Neural cell (in vitro differentiated cells): ENCODE data around the gene CMTM7. TPM values are rescaled to one million over a fixed set of nuclear protein-coding genes. Genes with fewer than 3 reads are reported as not detected.

Experiments
- H2AFZ ChIP-seq: fragments of 200-600, 300-800 bp; sonication (generic), shearing (Covaris generic); 2 replicates; pipeline ENCODE4 v1.6.0; 2014; ENCODE audit warnings: low read depth, mild to moderate bottlenecking, antibody characterized with exemption, low read length, moderate library complexity
- H3F3A ChIP-seq: fragments of 200-600 bp; shearing (Covaris generic); 2 replicates; pipeline ENCODE4 v1.6.1; 2016; ENCODE audit warnings: mild to moderate bottlenecking, moderate library complexity, mixed read lengths, antibody characterized with exemption, low read length; ENCODE audit not compliant: insufficient read depth, poor library complexity, severe bottlenecking
- H3K27ac ChIP-seq: fragments of 200-600, 300-800 bp; sonication (generic), shearing (Covaris generic); 2 replicates; pipeline ENCODE4 v1.5.1; 2014; ENCODE audit warnings: mild to moderate bottlenecking, low read length, moderate library complexity
- H3K27me3 ChIP-seq: fragments of 300-800, 200-600 bp; sonication (generic), shearing (Covaris generic); 2 replicates; pipeline ENCODE4 v1.6.0; 2014; ENCODE audit warnings: mild to moderate bottlenecking, low read depth, low read length, moderate library complexity; ENCODE audit not compliant: insufficient read depth
- H3K36me3 ChIP-seq: fragments of 300-800, 200-600 bp; sonication (generic), shearing (Covaris generic); 2 replicates; pipeline ENCODE4 v1.5.1; 2014; ENCODE audit warnings: mild to moderate bottlenecking, antibody characterized with exemption, low read length, moderate library complexity; ENCODE audit not compliant: insufficient read depth
- H3K4me2 ChIP-seq: fragments of 300-800, 200-600 bp; sonication (generic), shearing (Covaris generic); 2 replicates; pipeline ENCODE4 v1.6.0; 2014; ENCODE audit warnings: mild to moderate bottlenecking, low read length
- H3K4me3 ChIP-seq: fragments of 300-800, 200-600 bp; sonication (generic), shearing (Covaris generic); 2 replicates; pipeline ENCODE4 v1.5.1; 2014; ENCODE audit warnings: mild to moderate bottlenecking, low read length, moderate library complexity
- H3K79me2 ChIP-seq: fragments of 200-600 bp; shearing (Covaris generic); replicated peaks from 2 replicates; pipeline ENCODE4 v1.6.0; 2014; ENCODE audit warnings: mild to moderate bottlenecking, low read length, moderate library complexity; ENCODE audit not compliant: insufficient read depth
- H3K9ac ChIP-seq: fragments of 300-800, 200-600 bp; sonication (generic), shearing (Covaris generic); 2 replicates; pipeline ENCODE4 v1.6.1; 2016; ENCODE audit warnings: mild to moderate bottlenecking, low read length, mixed read lengths
- H3K9me2 ChIP-seq: fragments of 200-600 bp; shearing (Covaris generic); 2 replicates; pipeline ENCODE4 v1.6.1; 2016; ENCODE audit warnings: mild to moderate bottlenecking, low read length, mixed read lengths; ENCODE audit not compliant: insufficient read depth
- H3K9me3 ChIP-seq: fragments of 200-600, 300-800 bp; sonication (generic), shearing (Covaris generic); 2 replicates; pipeline ENCODE4 v1.6.1; 2016; ENCODE audit warnings: mild to moderate bottlenecking, mixed run types, low read length, moderate library complexity, mixed read lengths
- H4K20me1 ChIP-seq: fragments of 200-600 bp; shearing (Covaris generic); 2 replicates; pipeline ENCODE4 v1.6.1; 2016; ENCODE audit warnings: mild to moderate bottlenecking, mixed run types; ENCODE audit not compliant: insufficient read depth
- EP300 ChIP-seq: fragments of 450-650 bp; conservative IDR thresholded peaks from 2 replicates; pipeline ENCODE4 v1.6.1; 2014; ENCODE audit warnings: antibody characterized with exemption, mild to moderate bottlenecking, moderate library complexity; ENCODE audit not compliant: poor library complexity, severe bottlenecking
- EZH2 ChIP-seq: fragments of 200-600, 300-800 bp; shearing (Covaris generic), sonication (generic); IDR thresholded peaks from 2 replicates; pipeline ENCODE4 v1.6.1; 2014; ENCODE audit warnings: antibody characterized with exemption, low read length, borderline replicate concordance, mild to moderate bottlenecking; ENCODE audit not compliant: insufficient read depth, poor library complexity, severe bottlenecking
- MXI1 ChIP-seq: fragments of 450-650 bp; conservative IDR thresholded peaks from 2 replicates; pipeline ENCODE4 v1.6.1; 2014; ENCODE audit warnings: antibody characterized with exemption, mild to moderate bottlenecking; ENCODE audit not compliant: poor library complexity, severe bottlenecking
- POLR2AphosphoS5 ChIP-seq: IDR thresholded peaks from 2 replicates; pipeline ENCODE4 v1.6.1; 2012
- RAD21 ChIP-seq: fragments of 450-650 bp; conservative IDR thresholded peaks from 2 replicates; pipeline ENCODE4 v1.6.1; 2014; ENCODE audit warnings: antibody characterized with exemption, mild to moderate bottlenecking, moderate library complexity
- REST ChIP-seq: IDR thresholded peaks from 2 replicates; pipeline ENCODE4 v1.6.1; 2012; ENCODE audit warnings: borderline replicate concordance
- SMC3 ChIP-seq: fragments of 450-650 bp; conservative IDR thresholded peaks from 2 replicates; pipeline ENCODE4 v1.6.1; 2014; ENCODE audit warnings: antibody characterized with exemption, mild to moderate bottlenecking, moderate library complexity; ENCODE audit not compliant: poor library complexity
- TAF1 ChIP-seq: IDR thresholded peaks from 2 replicates; pipeline ENCODE4 v1.6.1; 2012; ENCODE audit warnings: low read depth
- polyA plus RNA-seq: library from polyadenylated mRNA; depleted of rRNA; stranded (reverse); fragments of >200 nt; gene quantifications from 2 replicates; pipeline ENCODE4 v1.2.3, GENCODE V29; 2014
- TF ChIP-seq, protein P1 (sequence below): fragments of 450-650 bp; IDR thresholded peaks from 2 replicates; pipeline ENCODE4 v1.5.1; 2014; ENCODE audit warnings: antibody characterized with exemption, mild to moderate bottlenecking, moderate library complexity; ENCODE audit not compliant: poor library complexity, severe bottlenecking

The CMTM7 gene
- polyA plus RNA-seq, 1 donor from 2014 or later = 0.57 TPM

- H3K36me3 ChIP-seq = no peaks in the 10 kb centered on the region
- H2AFZ ChIP-seq = no peak overlapping the region
- no peaks in the 10 kb centered on the region for H4K20me1 ChIP-seq
- H3K4me2 ChIP-seq = no peak overlapping the region
- H3K79me2 ChIP-seq = no peaks in the 10 kb centered on the region
- H3K27ac ChIP-seq = no peak overlapping the region
- H3K4me3 ChIP-seq = no peak overlapping the region
- no peaks in the 10 kb centered on the region for H3K27me3 ChIP-seq
- no peaks in the 10 kb centered on the region for H3F3A ChIP-seq
- no peaks in the 10 kb centered on the region for H3K9me3 ChIP-seq
- H3K9me2 ChIP-seq = no peaks in the 10 kb centered on the region
- H3K9ac ChIP-seq = no peak overlapping the region
- TF ChIP-seq, protein P1, sequence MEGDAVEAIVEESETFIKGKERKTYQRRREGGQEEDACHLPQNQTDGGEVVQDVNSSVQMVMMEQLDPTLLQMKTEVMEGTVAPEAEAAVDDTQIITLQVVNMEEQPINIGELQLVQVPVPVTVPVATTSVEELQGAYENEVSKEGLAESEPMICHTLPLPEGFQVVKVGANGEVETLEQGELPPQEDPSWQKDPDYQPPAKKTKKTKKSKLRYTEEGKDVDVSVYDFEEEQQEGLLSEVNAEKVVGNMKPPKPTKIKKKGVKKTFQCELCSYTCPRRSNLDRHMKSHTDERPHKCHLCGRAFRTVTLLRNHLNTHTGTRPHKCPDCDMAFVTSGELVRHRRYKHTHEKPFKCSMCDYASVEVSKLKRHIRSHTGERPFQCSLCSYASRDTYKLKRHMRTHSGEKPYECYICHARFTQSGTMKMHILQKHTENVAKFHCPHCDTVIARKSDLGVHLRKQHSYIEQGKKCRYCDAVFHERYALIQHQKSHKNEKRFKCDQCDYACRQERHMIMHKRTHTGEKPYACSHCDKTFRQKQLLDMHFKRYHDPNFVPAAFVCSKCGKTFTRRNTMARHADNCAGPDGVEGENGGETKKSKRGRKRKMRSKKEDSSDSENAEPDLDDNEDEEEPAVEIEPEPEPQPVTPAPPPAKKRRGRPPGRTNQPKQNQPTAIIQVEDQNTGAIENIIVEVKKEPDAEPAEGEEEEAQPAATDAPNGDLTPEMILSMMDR = no peak
- TF ChIP-seq EP300 = no peak
- no peak for TF ChIP-seq TAF1
- no peak for TF ChIP-seq SMC3
- no peak for TF ChIP-seq RAD21
- TF ChIP-seq REST = no peak
- no peak for TF ChIP-seq POLR2AphosphoS5
Measured at GRCh38 chr3:32431481-32431880, 39.8 kb downstream of the CMTM7 start.

DNA sequence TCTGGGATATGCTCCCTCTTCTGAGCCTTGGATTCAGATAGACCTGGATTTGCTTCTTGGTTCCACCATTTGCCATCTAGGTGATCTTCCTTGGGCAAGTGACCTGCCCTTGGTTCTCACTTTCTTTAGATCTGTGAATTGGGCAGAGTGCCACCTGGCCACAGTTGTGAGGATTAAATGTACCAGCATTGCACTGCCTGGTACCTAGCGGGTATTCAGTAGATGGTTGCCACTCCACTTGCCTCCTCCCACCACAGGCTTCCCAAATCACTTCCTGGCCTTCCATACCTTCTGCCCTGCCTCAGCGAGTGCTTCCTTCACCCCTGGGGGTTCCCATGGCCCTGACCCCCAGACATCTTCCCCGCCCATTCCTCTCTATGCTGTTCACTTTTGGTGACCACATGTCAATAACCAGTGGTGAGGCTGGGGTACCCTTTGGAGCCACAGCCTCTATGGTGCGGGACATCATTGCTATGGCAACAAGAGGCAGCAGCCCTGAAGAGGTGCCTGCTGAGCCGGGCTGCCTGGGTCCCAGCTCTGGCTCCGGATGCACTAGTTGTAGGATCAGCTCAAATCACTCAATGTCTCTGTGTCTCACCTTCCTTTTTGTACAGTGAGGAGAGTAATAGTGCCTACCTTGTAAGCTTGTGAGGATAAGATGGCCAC, 40.5 kb downstream of the CMTM7 start:
- no peak overlapping the region for H3K9ac ChIP-seq
- no peak for TF ChIP-seq RAD21
- TF ChIP-seq MXI1 = no peak
- TF ChIP-seq EZH2 = no peak
- TF ChIP-seq EP300 = no peak
- no peak for TF ChIP-seq SMC3
- TF ChIP-seq, protein P1 = no peak
- no peak for TF ChIP-seq POLR2AphosphoS5
- TF ChIP-seq TAF1 = no peak
- TF ChIP-seq REST = no peak

More for the DNA sequence above, 40.5 kb downstream of the CMTM7 start:
- no peaks in the 10 kb centered on the region for H4K20me1 ChIP-seq
- no peaks in the 10 kb centered on the region for H3K36me3 ChIP-seq
- no peaks in the 10 kb centered on the region for H3K9me3 ChIP-seq
- H3K9me2 ChIP-seq = no peaks in the 10 kb centered on the region
- H2AFZ ChIP-seq = no peak overlapping the region
- H3K4me2 ChIP-seq = no peak overlapping the region
- no peaks in the 10 kb centered on the region for H3F3A ChIP-seq
- no peak overlapping the region for H3K4me3 ChIP-seq
- no peaks in the 10 kb centered on the region for H3K27me3 ChIP-seq
- H3K27ac ChIP-seq = no peak overlapping the region
- H3K79me2 ChIP-seq = no peaks in the 10 kb centered on the region
